IMR-90 (cell line): ENCODE data around the gene CDH16. TPM values are rescaled to one million over a fixed set of nuclear protein-coding genes. Genes with fewer than 3 reads are reported as not detected.

ENCODE experiments used
- ATAC-seq: fragments of 200-7000 bp; cut with Tn5 transposase; 2 replicates; pipeline ENCODE4 v1.9.1; 2020; ENCODE audit warnings: low read depth, mild to moderate bottlenecking, moderate library complexity
- BruUV-seq: library from RNA; stranded (reverse); fragments of 400-500 nt; replicated peaks from 2 replicates; lab custom pipeline; 2021; lab: Mats Ljungman, UMichigan
- CTCF ChIA-PET: fragments of 300-600 bp; formaldehyde crosslinking; extraction: SDS; loops from one replicate; lab custom pipeline; 2021; ENCODE audit warnings: antibody characterized with exemption; lab: Yijun Ruan, JAX
- POLR2A ChIA-PET: fragments of 300-600 bp; sonication (Branson Sonifier 250); formaldehyde crosslinking; loops from one replicate; lab custom pipeline; 2022; ENCODE audit warnings: antibody characterized with exemption; ENCODE audit not compliant: unreplicated experiment; lab: Charles Lee
- DNase-seq: peaks from one replicate; pipeline ENCODE4 v3.0.0; 2013
- H2AFZ ChIP-seq: replicated peaks from 2 replicates; pipeline ENCODE3; 2013; ENCODE audit warnings: low read length, mild to moderate bottlenecking; ENCODE audit not compliant: poor library complexity
- H2AK5ac ChIP-seq: 2 replicates; pipeline ENCODE4 v1.6.1; 2013; ENCODE audit warnings: low read depth, low read length, inconsistent platforms
- H2AK9ac ChIP-seq: replicated peaks from 2 replicates; pipeline ENCODE3; 2013; ENCODE audit warnings: mild to moderate bottlenecking, low read depth, low read length, moderate library complexity; ENCODE audit not compliant: poor library complexity
- H2BK120ac ChIP-seq: 2 replicates; pipeline ENCODE4 v1.6.1; 2013; ENCODE audit warnings: low read depth, low read length, inconsistent platforms
- H2BK15ac ChIP-seq: 3 replicates; pipeline ENCODE4 v1.6.1; 2013; ENCODE audit warnings: low read depth, low read length, inconsistent platforms
- H2BK20ac ChIP-seq: 2 replicates; pipeline ENCODE4 v1.6.1; 2013; ENCODE audit warnings: low read depth, mild to moderate bottlenecking, inconsistent platforms, low read length, moderate library complexity
- H2BK5ac ChIP-seq: 2 replicates; pipeline ENCODE4 v1.6.1; 2013; ENCODE audit warnings: mild to moderate bottlenecking, low read depth, low read length, inconsistent platforms; ENCODE audit not compliant: poor library complexity, severe bottlenecking
- H3K14ac ChIP-seq: replicated peaks from 2 replicates; pipeline ENCODE4 v1.6.1; 2013; ENCODE audit warnings: low read depth, low read length, inconsistent platforms
- H3K18ac ChIP-seq: 2 replicates; pipeline ENCODE4 v1.6.1; 2013; ENCODE audit warnings: low read depth, low read length, control low read depth
- H3K23ac ChIP-seq: 2 replicates; pipeline ENCODE4 v1.6.1; 2013; ENCODE audit warnings: low read depth, low read length, inconsistent platforms
- H3K27ac ChIP-seq: 2 replicates; pipeline ENCODE4 v1.5.1; 2013; ENCODE audit warnings: mild to moderate bottlenecking, control low read depth, low read length; ENCODE audit not compliant: insufficient read depth
- H3K27me3 ChIP-seq: 2 replicates; pipeline ENCODE4 v1.6.1; 2013; ENCODE audit warnings: low read length; ENCODE audit not compliant: control insufficient read depth, insufficient read depth
- H3K36me3 ChIP-seq: 2 replicates; pipeline ENCODE4 v1.6.1; 2013; ENCODE audit warnings: low read length, mixed read lengths; ENCODE audit not compliant: control insufficient read depth, insufficient read depth
- H3K4ac ChIP-seq: 2 replicates; pipeline ENCODE4 v1.6.1; 2013; ENCODE audit warnings: low read depth, low read length, inconsistent platforms
- H3K4me1 ChIP-seq: 2 replicates; pipeline ENCODE4 v1.6.1; 2013; ENCODE audit warnings: low read length, mixed read lengths; ENCODE audit not compliant: control insufficient read depth, insufficient read depth
- H3K4me2 ChIP-seq: 2 replicates; pipeline ENCODE4 v1.6.1; 2013; ENCODE audit warnings: low read depth, mild to moderate bottlenecking, control low read depth, low read length, moderate library complexity
- H3K4me3 ChIP-seq: 2 replicates; pipeline ENCODE4 v1.5.1; 2013; ENCODE audit warnings: low read depth, mild to moderate bottlenecking, control low read depth, low read length, moderate library complexity; ENCODE audit not compliant: insufficient read depth
- H3K56ac ChIP-seq: 2 replicates; pipeline ENCODE4 v1.6.1; 2013; ENCODE audit warnings: low read length, inconsistent platforms; ENCODE audit not compliant: insufficient read depth; ENCODE audit errors: extremely low read depth
- H3K79me1 ChIP-seq, 2 experiments: 2 replicates each; pipeline ENCODE4 v1.6.1; 2013; ENCODE audit warnings: low read length in 2 of 2, inconsistent platforms in 1 of 2, low read depth in 1 of 2
- H3K9ac ChIP-seq: 2 replicates; pipeline ENCODE4 v1.6.1; 2013; ENCODE audit warnings: low read depth, low read length, control low read depth
- H3K9me1 ChIP-seq: 2 replicates; pipeline ENCODE4 v1.6.1; 2013; ENCODE audit warnings: low read length, inconsistent platforms; ENCODE audit not compliant: insufficient read depth
- H3K9me3 ChIP-seq: 2 replicates; pipeline ENCODE4 v1.6.1; 2013; ENCODE audit warnings: low read length; ENCODE audit not compliant: control insufficient read depth, insufficient read depth
- H4K20me1 ChIP-seq: 2 replicates; pipeline ENCODE4 v1.6.1; 2013; ENCODE audit warnings: low read length, inconsistent platforms; ENCODE audit not compliant: insufficient read depth
- H4K5ac ChIP-seq: 2 replicates; pipeline ENCODE4 v1.6.1; 2013; ENCODE audit warnings: mild to moderate bottlenecking, low read depth, low read length, control low read depth
- H4K8ac ChIP-seq, 2 experiments: 2 replicates each; pipeline ENCODE4 v1.6.1; 2013; ENCODE audit warnings: low read depth in 2 of 2, low read length in 2 of 2, control low read depth in 1 of 2, inconsistent platforms in 1 of 2
- H4K91ac ChIP-seq: 2 replicates; pipeline ENCODE4 v1.6.1; 2013; ENCODE audit warnings: low read depth, low read length, inconsistent platforms; ENCODE audit not compliant: insufficient read depth
- BHLHE40 ChIP-seq: fragments of 150-350 bp; IDR thresholded peaks from 2 replicates; pipeline ENCODE4 v1.6.1; 2016; ENCODE audit warnings: mild to moderate bottlenecking, low read depth, low read length
- MAFK ChIP-seq: IDR thresholded peaks from 2 replicates; pipeline ENCODE4 v1.6.1; 2012; ENCODE audit warnings: low read depth, low read length, improper control_type of control experiment
- NFE2L2 ChIP-seq: fragments of 150-350 bp; IDR thresholded peaks from 2 replicates; pipeline ENCODE4 v1.6.1; 2016; ENCODE audit warnings: low read depth, mild to moderate bottlenecking, low read length
- WGBS, 2 experiments: methylation state at CpG; one replicate each; pipeline versions ENCODE4 v1.1.5 to v1.1.7; 2013; ENCODE audit warnings: missing lambda C conversion rate in 2 of 2; ENCODE audit not compliant: insufficient read length in 1 of 2; ENCODE audit errors: extremely low coverage in 2 of 2; 5-methylcytosine and 5-hydroxymethylcytosine counted together
- dilution Hi-C: fragments of 300-500 bp; cut with HindIII; formaldehyde crosslinking; loops from one replicate; pipeline ENCODE4 v1.14.3; 2018; ENCODE audit warnings: low sequenced_read_pairs; ENCODE audit not compliant: unreplicated experiment
- in situ Hi-C: fragments of 300-500 bp; cut with MboI; formaldehyde crosslinking; loops from 3 replicates; pipeline ENCODE4 v1.14.3; 2019; ENCODE audit warnings: low sequenced_read_pairs, inconsistent platforms, mixed read lengths
- intact Hi-C: fragments of 100-400 bp; cut with micrococcal nuclease; formaldehyde crosslinking; loops from 2 replicates; pipeline ENCODE4 v1.10.0; 2022
- polyA plus RNA-seq, 3 experiments: library from polyadenylated mRNA; depleted of rRNA; stranded (reverse); fragments of >200 nt; gene quantifications; 2 replicates each; pipeline ENCODE4 v1.2.3, GENCODE V29; 2012; ENCODE audit warnings: low replicate concordance in 1 of 3
- total RNA-seq: library from RNA; depleted of rRNA; stranded (reverse); fragments of >200 nt; gene quantifications from 2 replicates; pipeline ENCODE4 v1.2.3, GENCODE V29; 2012

CDH16 gene
- total and polyA plus RNA-seq, 2 of the 4 experiments (the other 2 are of a cell fraction) = not detected

- H2AK9ac ChIP-seq = no peak overlapping the region
- no peak overlapping the region for H2BK15ac ChIP-seq
- H3K27ac ChIP-seq = no peak overlapping the region
- H3K36me3 ChIP-seq = peaks cover 15% of the 10 kb centered on the region
- H3K79me1 ChIP-seq = peaks cover 3 to 18% of the 10 kb centered on the region in 2 experiments; a peak in 2 of 4 replicates
- no peak overlapping the region for H2BK20ac ChIP-seq
- no peak overlapping the region for H3K14ac ChIP-seq
- H3K4me3 ChIP-seq = no peak overlapping the region
- no peak overlapping the region for H2AK5ac ChIP-seq
- no peak overlapping the region for H3K9ac ChIP-seq
- no peaks in the 10 kb centered on the region for H3K9me3 ChIP-seq
- H4K91ac ChIP-seq = no peak overlapping the region
- DNase-seq (no peak), ATAC-seq (no peak)
- WGBS, 2 experiments = no CpG with 5 or more reads among the region's 4 CpGs
- no peaks in the 10 kb centered on the region for H3K27me3 ChIP-seq
- intact Hi-C loops (loop anchor here (10.0 kb wide), 1 partner anchor 265 kb away; the partner anchor contains the start of genes B3GNT9, FBXL8 and TRADD), in situ Hi-C loops (no loop called here), dilution Hi-C loops (no loop called here)
- no peak overlapping the region for H2BK120ac ChIP-seq
- H3K4me2 ChIP-seq = no peak overlapping the region
- no peak overlapping the region for H4K8ac ChIP-seq
- no peak overlapping the region for H3K18ac ChIP-seq
- no peak overlapping the region for H3K56ac ChIP-seq
- H2BK5ac ChIP-seq = no peak overlapping the region
- H3K4me1 ChIP-seq = peaks cover 15% of the 10 kb centered on the region
- H3K23ac ChIP-seq = no peak overlapping the region
- no TSS peak for BruUV-seq
- H3K4ac ChIP-seq = no peak overlapping the region
- no peak overlapping the region for H2AFZ ChIP-seq
- TF ChIP-seq BHLHE40 = no peak
- no peak for TF ChIP-seq MAFK
- TF ChIP-seq NFE2L2 = no peak
- no peak overlapping the region for H4K5ac ChIP-seq
- H3K9me1 ChIP-seq = peaks cover 11% of the 10 kb centered on the region
- POLR2A ChIA-PET = interaction anchor here (0.7 kb wide), 1 partner anchor 15 kb away, joined by 4 read pairs; no protein-coding TSS in a partner anchor
- H4K20me1 ChIP-seq = peaks cover 10% of the 10 kb centered on the region; the same call in 1 of the 2 replicates
- CTCF ChIA-PET = no interaction called here
Observed at GRCh38 chr16:66889622-66890021, 29.1 kb downstream of the CDH16 start.
